ENCODE measurements around the gene EFCAB8.

The EFCAB8 gene

DNA sequence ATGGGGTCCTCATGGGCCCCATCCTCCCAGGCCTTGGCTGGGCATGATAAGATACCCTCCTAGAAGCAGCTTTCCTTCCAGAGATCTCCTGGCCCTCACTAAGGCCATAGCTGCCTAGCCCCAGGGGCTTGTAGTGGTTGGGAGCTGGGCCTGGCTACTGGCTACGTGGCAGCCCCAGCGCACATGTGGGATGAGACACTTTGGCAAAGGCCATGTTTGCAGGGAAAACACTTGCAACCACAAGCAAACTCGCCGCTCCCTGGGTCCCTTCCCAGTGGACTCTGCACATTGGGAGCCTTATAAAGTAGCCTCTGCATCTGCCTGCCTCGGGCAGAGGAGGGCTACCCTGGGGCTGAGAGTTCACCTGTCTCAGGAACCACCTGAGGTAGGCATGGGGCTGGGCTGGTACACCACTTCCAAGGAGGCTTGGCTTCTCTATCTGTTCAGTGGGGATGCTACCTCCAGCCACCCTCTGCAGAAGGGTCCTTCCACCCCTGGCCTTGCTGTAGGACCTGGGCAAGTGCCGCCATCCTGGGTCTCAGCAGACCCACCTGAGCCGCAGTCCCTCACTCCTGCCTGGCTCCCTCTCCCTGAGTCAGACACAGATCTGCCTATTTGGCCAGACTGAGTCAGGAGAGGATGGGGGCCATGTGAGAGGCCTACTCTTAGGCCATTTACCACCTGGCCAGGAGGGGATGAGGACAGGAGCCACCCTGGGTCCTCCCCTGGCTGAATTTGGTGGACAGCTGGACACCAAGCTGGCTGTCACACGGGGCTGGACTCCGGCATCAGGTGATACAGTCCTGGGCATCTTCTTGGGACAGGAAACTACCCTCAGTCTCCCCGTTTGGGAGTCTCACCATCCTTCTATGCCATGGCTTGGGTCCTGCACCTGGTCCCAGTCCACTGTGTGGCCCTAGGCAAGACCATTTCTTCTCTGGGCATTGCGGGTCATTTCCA lies 148.9 kb downstream of the EFCAB8 start, which contains the start of gene BPIFB2:
TSS of gene BPIFB2 (plus strand) at position 329 of the 960 bp plus-strand sequence. CDS start 871 bp downstream, outside the sequence.
- DNase-seq (ENCODE audit: low read depth), result no peak

DNA sequence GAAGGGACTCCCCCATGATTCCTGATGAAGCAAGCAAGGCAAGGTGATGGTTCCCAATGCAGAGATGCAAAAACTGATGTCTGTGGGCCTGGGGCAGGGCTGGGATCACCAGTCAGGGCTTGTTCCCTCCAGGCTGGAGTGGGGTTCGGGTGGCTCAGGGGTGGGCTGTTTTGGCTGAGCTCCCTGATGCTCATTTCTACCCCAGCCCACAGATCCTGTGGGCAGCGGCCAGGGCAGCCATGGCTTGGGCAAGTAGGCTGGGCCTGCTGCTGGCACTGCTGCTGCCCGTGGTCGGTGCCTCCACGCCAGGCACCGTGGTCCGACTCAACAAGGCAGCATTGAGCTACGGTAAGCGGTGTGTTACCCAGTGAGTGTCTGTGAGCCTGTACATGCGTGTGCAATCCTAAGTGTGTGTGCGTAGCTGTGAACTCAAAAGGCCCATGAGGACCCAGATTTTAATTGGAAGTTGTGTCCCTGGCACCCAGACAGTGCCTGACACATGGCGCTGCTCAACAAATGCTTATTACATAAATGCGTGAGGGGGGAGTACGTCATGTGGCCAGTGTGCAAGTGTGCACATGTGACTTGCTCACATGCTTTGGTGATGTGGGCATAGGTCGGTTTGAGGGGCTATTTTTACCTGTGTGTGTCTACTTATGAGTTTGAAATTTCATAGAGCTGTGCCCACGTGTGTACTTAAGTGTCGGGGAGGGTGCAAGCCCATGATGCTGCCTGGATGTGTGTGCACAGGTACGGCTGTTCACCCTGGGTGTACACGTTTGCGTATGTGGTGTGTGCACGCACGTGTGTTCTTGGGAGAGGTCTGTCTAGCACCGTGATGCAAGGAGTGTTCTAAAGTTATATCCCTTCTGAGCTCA lies 149.9 kb downstream of the EFCAB8 start:
- no peak for DNase-seq (ENCODE audit: low read depth)

DNA sequence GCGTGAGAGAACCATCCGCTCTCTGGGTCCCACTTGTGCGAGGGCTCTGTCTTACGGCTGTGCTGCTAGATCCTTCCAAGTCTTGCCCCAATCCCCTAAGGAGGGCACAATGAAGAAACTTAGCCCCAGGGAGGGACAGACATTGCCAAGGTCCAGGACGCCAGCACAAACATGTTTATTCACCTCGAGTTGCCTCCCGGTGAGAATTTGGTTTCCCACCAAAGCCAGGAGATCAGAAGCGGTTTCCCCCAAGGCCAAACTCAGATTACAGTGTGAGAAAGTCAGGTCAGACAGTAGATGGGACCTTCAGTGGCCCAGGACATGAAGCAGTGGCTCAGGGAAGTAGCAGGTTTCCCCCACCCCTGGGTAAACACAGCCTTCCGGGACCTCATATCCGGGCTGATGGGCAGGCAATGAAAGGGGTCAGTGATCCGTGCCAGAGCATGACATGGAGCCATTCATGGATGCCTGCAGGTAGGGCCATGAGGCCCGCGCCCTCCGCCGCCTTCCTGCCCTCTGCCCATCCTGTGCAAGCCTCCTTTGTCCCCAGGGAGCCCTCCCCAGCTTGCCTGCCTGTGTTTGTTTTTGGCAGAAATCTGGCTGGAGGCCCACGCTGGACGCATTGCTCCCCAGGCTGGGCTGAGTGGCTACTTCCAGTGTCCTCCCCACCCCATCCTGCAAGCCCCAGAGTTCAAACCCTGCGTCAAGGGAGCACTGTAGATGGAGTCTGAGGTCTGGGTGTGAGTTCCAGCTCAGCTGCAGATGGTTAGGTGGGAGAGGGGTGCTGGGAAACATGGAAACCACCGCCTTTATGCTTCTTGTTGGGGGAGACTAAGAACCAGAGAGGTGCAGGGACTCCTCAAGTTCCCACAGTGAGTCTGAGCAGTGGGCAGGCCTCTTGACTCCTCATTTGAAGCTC lies 150.8 kb downstream of the EFCAB8 start:
- DNase-seq (ENCODE audit: low read depth), result no peak

DNA sequence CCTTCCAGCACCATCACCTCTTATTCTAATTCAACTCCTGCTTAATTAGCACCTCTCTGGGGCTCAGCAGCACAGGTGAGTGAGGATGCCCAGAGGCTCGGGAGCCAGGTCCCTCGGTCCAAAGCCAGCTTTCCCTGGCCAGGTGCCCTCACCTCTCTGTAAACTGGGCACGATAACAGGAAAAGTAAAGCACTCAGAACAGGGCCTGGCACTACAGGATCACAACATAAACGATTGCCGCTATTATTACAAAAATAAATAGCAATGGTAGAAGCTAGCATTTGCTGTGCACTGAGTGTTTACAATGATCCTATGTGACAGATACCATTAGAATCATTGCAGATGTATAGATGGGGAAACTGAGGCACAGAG lies 151.4 kb downstream of the EFCAB8 start:
- no peak for DNase-seq (ENCODE audit: low read depth)

DNA sequence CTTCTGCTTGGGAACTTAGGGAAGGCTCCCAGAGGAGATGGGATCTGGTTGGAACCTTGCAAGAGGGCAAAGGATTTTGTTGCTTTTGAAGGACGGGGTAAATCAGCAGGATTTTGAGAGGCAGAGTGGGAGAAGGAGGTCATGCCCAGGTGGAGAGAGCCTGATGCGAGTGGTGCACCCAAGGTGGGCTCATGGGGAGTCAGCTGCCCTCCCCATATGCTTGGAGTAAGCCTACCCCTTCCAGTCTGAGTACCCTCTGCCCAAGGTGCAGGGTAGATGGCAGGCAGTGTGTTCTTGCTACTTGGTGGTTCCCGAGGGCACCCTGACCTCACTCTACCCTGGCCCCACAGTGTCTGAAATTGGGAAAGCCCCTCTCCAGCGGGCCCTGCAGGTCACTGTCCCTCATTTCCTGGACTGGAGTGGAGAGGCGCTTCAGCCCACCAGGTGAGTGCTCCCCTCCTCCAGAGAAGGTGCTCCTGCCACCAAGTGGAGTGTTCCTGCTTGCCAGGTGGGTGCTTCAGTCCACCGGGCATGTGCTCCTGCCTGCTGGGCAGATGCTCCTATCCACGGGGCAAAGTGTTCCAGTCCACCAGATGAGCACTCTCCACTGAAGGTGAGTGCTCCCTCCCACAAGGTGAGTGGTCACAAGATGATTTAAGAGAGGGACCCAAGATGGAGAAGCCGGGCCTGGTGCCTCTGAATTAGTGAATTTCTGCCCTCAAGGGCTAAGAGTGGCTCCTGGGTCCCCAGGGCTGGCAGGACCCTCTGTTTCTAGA lies 152.1 kb downstream of the EFCAB8 start:
- DNase-seq (ENCODE audit: low read depth), result no peak
